GM19438 (cell line): ENCODE data around the gene GPR34.

Experiments
- ATAC-seq: cut with Tn5 transposase; IDR thresholded peaks from one replicate; pipeline ENCODE4 v1.9.1; 2021; ENCODE audit warnings: low read depth; ENCODE audit not compliant: unreplicated experiment

Gene GPR34

DNA sequence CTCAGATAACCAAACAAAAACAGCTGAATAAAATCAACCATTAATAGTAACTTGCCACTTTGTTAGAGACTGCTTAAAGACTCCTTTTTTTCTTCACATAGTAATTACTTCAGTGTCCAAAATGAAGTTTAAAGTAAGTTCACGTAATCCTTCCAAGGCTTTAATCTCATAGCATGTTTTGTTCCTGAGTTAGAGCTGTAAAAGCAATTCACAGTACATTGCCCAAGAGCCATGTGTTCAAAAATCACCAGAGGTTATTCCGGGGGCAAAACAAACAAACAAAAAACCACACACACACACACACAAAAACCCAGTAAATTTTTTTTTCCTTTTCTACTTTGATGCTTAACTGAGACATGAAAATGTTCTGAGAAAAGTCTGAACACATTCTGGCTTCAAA is 41.3 kb downstream of the GPR34 start:
- ATAC-seq = no peak

DNA sequence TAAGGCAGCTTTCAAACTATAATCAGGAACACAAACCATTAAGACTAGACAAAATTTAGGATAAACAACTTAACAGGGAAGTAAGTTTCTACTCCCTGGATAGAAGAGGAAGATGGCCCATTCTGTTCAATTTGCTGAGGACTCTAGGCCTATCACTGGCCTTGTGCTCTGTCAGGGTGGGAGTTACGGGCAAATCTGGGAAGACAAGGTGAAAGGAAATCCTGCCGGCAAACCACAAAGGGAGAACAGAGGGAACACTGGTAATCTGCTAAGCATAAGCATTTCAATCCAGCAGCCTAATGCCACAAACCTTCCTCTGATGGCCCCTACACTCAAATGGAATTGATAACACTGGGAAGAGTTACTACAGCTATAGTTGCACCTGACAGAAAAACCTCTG is 43.5 kb downstream of the GPR34 start:
- no peak for ATAC-seq

DNA sequence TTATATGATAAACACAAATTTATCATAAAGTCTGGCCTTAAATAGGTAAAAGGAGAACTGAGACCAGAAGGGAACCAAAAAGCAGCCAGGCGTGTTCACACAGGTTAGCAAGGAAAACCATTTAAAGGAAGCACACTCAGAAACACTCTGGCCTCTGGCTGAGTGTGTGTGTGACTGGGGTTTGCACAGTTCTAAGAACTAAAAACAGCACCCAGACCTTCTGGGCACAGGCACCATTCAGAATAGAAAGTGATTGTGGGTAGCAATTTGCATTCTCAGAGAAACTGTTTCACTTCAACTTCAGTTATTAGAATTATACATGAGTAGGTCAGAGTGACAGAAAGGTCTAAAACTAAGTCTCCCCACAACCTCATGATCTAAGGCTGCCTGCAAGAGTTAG is 45.2 kb downstream of the GPR34 start:
- ATAC-seq = peak; percentile 92

DNA sequence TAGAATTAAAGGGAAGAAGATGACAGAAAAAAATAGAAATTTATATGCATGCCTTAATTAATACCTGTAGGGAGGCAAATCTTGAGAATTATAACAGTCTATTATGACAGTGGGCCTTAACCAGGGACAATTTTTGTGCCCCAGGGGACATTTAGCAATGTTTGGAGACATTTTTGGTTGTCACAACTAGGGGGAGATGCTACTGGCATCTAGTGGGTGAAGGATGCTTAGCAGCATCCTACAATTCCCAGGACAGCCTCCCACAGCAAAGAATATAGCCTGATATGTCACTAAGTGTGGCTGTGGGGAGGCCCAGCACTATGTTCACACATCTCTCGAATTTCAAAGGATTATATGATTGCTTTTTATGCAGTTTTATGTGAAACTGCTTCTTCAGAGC is 45.8 kb downstream of the GPR34 start:
- no peak for ATAC-seq

DNA sequence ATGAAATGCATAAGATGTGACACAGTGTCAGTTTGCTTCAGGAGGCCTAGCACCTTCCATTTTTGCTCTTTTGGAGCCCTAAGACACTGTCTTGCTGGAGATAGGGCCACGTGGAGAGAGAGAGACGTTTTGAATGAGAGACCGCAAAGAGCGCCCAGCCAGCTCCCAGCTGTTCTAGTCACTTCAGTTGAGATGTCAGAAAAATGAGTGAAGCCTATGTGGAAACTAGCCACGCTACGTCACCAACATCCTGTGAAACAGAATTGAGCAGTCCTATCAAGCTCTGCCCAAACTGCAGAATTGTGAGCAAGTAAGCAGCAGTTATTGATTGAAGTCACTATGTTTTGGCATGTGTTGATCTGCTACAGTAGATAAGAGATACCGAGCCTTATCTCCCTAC is 48.3 kb downstream of the GPR34 start:
- ATAC-seq = no peak

DNA sequence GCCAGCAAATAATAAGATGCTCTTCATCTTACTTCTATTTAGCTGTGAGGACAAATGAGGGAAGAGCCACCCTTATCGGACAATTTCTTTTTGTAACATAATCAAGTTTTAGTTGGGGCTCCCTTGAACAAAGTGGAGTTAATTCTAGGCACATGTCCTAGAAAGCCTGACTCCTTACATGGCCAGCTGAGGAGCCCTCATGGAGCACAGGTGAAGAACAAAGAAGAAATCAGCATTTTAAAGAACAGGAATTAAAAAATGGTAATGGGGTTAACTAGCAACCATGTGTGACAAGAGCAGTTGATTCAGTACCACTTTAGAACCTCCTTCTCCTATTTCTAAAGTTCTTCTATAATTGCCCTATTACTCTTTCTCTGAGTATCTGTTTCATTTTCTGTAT is 51.1 kb downstream of the GPR34 start:
- ATAC-seq = no peak
